Stimulated activated CD8-positive, alpha-beta memory T cell treated with anti-CD3 and anti-CD28 coated beads, Interleukin-7, amount 100 ng/mL, for 1 hour (primary cell): ENCODE results near the gene MTHFD1L.
"Not testable (repeated sequence)": the region's sequence is repeated elsewhere in the genome, so short reads cannot be mapped to it uniquely, and the experiment has no call there.

Experiments used
- DNase-seq, 2 donors: peaks; one replicate each; pipeline ENCODE4 v3.0.0-alpha.2; 2020; ENCODE audit warnings: low read depth in 2 of 2

MTHFD1L gene

DNA sequence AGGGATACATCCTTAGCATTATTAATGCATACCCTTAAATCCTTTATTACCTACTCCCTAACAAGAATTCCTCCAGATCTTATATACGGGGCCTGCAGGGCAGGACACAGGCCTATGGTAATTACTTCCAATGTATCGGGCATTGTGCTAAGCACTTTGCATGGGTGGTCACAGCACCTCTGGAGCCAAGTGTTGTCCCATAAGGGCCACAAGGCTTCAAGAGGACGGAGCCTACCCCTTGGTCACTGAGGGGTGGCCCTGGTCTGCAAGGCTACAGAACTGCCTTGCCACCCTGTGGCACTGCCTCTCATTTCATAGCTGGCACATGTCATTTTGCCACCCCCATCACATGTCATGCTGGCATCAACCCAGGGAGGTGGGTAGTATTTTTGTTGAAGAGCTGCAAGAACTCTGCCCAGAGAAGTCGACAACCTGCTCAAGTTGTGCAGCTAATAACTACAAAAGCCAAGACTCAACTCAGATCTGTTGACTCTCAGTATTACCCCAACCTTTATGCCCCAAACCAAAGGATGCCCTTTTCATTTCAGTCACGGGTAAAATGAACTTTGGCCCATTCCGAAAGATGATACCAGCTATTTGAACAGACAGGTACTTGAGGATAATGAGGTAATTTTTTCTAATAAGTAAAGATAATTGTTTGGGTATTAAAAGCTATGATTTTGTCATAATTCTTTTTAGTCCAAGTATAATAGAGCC lies 230.2 kb downstream of the MTHFD1L start:
- DNase-seq: no peak

DNA sequence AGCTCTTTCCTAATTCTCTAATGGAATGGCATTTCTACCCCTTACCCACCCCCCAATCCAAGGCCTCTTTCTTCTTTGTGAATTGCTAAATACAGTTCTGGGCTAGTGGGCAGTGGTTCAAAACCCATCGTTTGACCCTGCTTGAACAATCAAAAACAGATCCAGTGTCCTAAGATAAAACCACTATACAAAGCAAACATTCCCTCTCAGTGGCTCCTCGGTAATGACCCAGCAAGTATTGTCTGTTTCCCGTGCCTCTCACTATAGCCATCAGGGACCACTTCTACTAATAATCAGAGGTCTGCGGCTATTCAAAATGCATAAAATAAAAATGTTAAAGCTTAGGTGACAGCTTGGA lies 230.7 kb downstream of the MTHFD1L start:
- DNase-seq: no peak

DNA sequence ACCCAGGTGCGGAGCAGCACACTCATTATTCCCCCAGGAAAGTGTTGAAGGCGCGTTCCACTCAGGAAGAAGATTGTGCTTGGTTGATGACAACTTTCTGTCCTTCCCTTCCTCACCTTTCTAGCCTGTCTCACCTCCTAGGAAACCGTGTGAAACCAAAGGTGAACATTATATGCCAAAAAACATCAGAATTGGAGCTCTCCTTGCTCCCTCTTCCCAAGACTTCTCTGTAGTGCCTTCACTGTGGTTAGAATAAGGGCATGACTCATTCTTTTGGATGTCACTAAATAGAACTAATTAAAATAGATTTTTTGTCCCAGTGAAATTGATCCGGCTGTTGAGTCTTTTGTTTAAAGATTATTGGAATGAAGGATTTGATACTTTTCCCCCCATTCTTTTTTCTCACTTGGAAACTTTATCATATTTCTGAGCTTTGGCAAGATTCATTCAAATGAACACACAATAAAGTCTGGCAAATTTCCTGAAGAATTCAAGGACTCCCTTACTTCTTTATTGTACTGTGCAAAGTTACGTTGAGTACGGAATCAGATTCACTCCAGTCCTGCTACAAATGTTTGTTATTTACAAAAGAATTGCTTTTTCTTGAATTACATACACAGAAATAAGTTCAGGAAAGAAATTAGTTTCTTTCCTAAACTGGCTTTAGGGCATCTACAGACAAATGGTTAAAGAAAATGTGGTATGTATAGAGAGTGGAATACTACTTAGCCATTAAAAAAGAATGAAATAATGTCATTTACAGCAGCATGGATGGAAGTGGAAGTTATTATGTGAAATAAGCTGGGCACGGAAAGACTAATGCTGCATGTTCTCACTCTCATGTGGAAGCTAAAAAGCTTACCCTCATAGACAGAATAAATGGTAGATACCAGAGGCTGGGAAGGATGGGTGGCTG lies 231.4 kb downstream of the MTHFD1L start:
- no peak for DNase-seq

DNA sequence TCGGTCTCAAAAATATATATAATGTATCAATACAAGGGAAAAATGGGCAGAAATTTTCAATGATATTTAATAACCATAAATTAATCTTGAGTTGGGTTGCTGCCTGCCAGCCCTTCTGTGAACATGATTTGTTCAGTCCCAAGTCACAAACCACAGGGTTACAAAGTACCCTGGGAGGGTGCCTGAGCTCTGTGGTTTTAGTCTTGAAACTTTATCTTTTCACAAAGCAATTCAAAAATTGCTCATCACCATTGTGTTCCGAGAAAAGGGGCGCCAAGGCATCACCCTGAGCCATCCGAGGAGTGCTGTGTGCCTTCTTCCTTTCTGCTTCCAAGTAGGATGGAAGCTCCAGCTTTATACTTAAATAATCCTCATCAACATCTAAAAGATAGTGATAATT lies 232.7 kb downstream of the MTHFD1L start:
- no peak for DNase-seq

DNA sequence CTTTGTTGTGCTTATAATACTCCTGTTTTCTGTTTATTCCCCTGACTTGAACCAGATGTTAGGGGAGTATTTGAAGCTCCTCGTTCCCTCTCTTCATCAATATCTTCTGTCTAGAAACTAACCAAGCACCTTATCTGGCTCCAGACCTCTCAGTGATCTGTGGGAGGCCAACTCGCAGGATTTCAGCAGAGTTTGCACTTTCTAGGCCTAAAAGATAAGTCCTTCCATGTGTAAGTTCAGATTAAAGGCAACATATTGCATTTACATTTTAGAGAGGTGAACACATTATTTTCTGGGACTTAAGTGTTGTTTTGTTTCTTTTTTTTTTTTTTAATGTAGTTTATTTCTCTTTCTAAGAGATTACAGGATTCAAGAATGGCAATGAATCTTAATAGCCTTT lies 234.8 kb downstream of the MTHFD1L start:
- DNase-seq: no peak

DNA sequence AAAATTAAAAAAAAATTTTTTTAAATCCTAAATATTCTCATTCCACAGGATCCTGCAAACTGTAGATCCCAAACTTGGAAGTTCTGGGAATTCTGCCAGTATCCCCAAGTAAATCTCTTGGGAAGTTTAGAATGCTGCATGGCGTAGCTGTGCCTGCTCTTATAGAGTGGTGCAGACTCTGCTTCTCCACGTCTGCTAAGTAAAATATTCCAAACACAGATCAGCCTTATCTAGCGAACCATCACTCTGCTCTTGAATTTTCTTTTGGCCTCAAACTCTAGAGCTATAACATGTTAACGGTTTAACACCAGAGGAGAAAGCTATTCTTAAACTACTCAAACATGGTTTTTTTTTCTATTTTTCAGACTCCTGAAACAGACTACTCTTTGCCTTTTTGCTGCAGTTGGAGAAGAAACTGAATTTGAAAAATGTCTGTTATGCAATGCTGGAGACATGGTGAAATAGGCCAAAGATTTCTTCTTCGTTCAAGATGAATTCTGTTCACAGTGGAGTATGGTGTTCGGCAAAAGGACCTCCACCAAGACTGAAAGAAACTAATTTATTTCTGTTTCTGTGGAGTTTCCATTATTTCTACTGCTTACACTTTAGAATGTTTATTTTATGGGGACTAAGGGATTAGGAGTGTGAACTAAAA lies 235.8 kb downstream of the MTHFD1L start:
- no peak for DNase-seq

DNA sequence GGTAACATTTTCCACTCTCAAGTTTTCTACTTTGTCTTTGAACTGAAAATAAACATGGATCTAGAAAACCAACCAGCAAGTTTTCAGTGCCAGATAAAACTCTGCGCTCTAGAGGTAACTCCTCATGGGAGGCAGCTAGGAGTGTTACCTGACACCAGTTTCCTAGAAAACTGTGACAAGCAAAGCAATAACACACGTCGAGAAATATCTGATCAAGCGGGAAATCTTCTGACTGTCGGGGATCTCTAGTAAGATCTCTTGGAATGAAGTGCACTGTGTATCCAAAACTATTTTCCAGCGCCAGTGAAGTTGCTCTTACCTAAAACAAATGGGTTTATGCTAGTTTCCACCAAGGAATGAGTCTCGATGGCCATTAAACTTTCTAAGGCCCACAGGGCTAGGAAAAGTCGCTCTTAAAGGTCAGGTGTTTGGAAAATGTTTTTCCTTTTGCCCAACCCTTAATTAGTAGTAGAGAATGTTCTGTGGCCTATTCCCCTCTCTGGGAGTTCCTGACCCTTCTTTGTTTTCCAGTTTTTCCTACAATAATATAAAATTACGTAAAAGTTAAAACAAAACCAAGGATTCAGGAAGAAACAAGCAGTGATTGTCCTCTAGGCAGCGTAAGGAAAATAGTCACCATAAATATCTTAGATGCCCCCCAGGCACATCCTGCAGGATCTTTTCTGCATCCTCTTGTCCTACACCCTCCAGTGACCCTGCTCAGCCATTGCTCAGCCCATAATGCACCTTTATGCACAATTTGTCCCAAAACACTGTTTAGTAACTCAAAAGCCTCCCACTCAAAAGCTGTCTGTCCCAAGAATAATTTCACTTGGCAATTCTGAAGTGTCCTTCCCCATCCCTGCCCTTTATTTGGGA lies 236.6 kb downstream of the MTHFD1L start:
- no peak for DNase-seq

DNA sequence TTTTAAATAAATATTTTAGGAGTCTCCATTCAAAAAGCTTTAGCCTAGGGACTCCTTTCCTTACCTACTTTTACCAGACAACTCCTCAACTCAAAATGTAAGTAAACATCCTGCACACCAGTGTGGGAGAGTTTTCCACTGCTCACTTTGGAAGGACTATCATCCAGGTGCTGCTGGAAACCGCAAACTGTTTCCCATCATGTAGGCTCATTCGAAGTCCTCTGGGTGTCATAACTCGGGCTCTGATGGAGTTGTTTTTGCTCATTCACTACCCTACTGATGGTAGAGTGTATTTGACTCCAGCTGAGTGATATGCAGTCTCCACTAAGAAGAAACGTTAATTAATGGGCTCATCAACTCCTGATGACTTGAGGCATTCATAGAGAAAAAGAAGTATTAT lies 237.8 kb downstream of the MTHFD1L start:
- no peak for DNase-seq

DNA sequence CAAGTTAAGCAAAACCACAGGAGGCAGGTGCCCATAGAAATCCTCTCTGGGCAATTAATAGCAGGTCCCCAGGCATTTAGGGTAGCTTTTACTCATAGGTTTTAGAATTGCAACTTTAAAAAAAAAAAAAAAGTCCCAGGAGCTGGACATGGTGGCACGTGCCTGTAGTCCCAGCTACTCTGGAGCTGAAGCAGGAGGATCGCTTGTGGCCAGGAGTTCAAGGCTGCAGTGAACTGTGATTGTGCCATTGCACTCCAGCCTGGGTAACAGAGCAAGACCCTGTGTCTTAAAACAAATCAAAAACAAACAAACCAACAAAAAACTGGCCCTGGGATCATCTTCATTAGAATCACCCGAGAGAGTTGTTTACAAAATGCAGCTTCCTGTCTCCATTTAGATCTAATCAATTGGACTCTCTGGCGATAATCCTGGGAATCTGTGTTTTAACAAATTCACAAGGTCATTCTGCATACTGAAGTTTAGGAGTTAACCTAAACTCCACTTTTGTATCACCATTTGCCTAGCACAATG lies 242.5 kb downstream of the MTHFD1L start:
- no peak for DNase-seq

DNA sequence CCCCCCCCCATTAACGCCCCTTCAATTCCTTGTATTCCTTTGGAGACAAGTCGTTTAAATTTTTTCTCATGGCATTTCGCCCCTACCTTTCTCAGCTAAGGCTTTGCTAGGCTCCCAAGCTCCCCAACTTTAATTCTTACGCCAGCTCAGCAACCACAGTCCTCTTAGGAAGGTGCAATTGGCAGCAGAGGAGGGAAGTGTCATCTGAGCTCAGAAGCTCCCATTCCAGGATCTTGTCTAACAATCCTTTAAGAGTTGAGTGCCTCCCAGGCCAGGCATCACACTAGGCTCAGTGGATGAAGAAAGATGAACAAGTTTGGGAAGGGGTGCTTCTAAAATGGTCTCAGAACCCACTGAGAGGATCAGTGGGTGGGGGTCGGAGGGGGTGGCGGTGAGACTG lies 243.0 kb downstream of the MTHFD1L start:
- DNase-seq: no peak

DNA sequence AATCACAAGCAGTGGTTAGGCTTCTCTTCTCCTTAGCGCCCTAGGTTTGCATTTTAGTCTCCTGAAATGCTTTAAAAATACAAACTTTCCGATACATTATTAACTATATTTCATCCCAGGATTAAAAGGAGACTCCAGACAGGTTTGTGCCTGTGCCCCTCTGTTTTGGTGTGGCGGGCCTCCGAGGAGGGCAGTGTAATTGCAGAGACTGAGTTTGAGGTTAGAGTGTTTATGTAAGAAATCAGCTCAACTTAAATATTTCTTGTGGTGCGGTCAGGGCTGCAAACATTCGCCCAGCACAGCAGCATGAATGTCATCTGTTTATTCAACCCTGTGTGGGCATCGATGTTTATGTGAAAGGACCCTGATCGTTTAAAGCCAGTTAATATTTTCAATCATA lies 243.9 kb downstream of the MTHFD1L start:
- DNase-seq: no peak

DNA sequence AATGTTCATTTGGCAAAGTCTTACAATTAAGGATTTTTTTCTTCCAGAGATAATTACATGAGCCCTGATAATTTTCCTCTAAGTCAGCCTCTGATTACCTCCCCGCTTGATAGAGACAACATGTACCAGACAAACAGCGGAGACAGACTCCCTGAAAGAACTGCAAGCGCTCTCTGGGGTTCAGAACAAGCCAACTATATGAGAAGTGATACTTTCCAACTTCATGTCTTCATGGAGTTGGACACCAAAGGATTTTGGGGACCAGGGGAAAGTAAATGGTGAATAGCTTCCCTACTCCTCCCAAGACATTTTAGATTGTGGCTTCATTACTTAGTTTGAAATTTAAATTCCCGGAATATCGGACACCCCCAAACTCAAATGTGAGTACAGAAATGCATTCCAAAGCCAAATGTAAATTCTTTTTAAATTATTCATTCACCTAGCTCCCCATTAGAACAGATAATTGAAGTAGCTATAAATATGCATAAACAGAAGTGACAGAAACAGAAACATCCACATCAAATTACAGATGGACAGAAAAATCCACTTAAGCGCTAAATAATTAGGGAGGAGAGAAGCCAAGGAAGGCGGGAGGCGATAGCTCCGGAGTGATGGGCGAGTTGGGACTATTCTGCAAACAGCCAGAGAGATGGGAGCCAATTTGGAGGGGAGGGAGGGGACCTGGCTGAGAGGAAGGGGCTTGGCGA lies 244.5 kb downstream of the MTHFD1L start:
- DNase-seq: no peak

DNA sequence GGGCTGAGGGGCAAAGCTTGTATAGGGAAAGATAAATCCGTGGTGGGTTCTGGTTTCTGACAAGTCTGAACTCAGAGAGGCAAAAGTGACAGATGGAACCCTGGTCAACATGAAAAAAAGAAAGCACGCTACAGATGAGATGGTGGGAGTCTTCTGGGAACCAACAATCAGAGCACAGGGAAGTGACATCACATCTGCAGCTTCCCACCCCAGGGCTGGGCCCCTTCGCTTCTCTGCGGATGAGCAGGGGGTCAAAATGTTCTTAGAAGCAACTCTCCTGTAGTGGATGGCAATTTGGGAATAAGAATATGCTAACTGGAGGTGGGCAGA lies 245.0 kb downstream of the MTHFD1L start:
- DNase-seq: no peak

DNA sequence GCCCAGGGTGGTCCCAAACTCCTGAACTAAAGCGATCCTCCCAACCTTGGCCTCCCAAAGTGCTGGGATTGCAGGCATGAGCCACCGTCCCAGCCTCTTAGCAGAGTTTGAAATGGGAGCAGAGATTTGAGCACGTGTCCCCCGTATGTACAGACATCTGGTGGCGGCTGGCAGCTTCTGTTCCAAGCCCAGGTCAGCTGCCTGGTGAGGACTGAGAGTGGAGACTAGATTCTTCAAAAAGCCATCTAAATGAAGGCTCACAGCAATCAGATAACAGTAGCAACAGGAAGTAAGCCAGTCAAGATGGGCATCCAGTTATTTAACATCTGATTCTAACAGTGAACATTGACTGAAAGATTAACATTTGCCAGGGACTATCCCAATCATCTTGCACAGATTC lies 246.2 kb downstream of the MTHFD1L start:
- DNase-seq: no peak

DNA sequence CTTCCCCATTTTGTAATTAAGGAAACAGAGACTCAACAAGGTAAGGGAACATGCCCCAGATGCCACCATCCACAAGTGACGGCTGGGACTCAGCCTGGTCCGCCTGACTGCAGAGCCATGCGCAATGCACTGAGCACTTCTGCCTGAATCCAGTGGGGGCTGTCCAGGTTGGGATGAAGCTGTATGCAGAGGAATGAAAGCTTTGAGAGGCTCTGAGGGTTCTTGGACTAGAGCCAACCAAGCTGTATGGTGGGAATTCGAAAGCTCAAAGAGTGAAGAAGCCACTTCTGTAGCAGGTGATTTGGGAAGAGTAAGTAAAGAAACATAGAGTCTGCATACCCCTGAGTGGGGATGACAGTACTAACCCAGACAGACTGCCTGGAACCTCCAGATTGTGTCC lies 246.6 kb downstream of the MTHFD1L start:
- no peak for DNase-seq

DNA sequence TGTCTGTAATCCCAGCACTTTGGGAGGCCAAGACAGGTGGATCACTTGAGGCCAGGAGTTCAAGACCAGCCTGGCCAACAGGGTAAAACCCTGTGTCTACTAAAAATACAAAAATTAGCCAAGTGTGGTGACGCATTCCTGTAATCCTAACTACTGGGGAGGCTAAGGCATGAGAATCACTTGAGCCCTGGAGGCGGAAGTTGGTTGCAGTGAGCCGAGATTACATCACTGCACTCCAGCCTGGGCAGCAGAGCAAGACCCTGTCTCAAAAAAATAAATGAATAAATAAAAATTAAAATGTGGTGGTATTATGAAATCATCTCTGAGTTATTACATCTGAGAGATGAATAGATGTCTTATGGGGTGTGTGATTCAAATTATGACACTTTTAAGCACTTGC lies 247.4 kb downstream of the MTHFD1L start:
- not testable (repeated sequence) for DNase-seq

DNA sequence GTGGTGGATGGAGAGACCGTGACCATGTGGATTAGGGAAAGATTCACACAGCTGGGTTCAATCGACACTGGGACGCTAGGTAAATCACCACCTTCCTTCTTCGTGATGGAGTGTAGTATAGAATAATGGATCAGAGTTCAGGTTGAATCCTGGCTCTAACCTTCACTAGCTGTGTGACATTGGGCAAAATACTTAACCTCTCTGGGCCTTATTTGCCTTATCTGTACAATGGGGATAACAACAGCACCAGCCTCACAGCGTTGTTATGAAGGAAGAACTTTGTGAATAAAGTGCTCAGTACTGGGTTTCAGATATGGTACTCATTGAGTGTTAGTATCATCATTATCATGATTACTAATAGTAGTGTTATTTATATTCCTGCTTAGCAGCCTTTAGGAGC lies 248.1 kb downstream of the MTHFD1L start:
- no peak for DNase-seq

DNA sequence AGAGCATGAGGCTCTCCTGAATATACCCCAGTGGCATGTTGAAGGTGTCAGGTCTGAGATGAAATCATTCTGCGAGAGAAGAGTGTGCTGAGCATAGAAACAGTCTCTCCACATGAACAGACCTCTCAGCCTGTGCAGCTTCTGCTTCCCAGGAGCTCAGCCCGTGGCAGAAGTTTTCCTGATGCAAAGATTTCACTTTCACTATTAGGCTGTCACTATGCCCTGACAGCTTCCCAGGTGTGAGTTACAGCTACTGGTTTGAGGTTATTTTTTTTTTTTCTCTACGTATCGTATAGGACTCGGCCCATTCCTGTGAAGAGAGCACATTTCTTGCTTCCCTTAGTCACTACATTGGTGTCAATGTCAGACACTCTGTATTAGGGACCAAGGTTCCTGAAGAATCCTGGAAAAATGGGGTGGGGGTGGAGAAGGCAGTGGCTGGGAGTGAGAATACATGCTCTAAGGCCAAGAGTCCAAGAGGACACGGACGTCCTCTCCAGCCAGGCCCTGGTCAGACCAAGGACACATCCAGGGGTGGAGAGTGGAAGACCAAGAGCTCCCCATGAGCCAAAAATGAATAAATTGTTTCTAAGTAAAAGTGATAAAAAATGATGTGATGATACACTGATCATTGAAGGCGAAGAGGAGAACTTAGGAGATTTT lies 253.1 kb downstream of the MTHFD1L start:
- no peak for DNase-seq

DNA sequence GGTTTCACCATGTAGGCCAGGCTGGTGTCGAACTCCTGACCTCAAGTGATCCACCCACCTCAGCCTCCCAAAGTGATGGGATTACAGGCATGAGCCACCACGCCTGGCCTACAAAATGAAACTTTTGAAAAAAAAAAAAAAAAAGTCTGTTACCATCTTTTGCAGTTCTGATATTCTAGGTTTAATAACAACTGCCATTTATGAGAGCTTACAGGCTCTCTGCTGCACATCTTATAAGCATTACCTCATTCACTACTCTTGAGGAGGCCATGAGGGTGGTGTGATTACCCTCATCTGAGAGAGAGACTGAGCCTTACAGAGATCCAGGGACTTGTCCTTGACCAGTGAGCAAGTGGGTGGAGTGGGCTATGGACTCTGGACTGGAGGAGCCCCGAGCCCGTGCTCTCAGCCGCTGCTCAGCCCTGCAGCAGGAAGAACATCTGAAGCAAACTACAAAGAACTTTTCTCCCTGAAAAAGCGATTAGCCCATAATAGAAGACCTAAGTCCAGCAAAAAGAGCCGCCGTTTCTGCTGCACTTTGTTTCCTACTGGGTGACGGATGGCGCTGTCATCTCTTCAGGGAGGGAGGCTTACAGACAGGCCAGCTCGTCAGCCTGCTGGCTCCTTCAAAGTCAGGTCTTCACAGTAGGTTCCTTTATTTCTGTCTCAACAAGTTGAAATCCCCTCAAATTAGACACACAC lies 254.5 kb downstream of the MTHFD1L start:
- DNase-seq: no peak

DNA sequence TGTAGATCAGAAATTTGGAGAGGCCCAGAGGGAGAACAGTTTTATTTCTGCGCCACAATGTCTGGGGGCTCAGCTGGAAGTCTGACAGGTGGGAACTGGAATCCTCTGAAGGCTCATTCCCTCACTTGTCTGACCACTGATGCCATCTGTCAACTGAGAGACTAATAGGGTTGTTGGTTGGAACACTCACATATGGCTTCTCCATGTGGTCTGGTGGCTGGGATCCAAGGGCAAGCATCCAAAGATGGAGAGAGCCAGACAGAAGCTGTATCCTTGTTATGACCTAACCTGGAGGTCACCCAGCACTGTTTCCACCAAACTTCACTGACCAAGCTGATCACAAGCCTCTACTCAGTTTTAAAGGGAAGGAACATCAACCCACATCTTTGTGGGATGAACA lies 256.4 kb downstream of the MTHFD1L start:
- no peak for DNase-seq
